Ovary (tissue), 3 donors: ENCODE results near the gene NSG2.

Experiments used
- POLR2A ChIP-seq: fragments of 450-650 bp; IDR thresholded peaks from one replicate; pipeline ENCODE4 v1.6.1; 2017; ENCODE audit warnings: antibody characterized with exemption, mild to moderate bottlenecking, moderate library complexity
- TF ChIP-seq, protein P1 (sequence below), 3 donors: fragments of 450-650 bp in 2 of 3; fragments of 200-600 bp in 1 of 3; IDR thresholded peaks; one replicate each; pipeline versions ENCODE4 v1.5.1 to v1.8.0; 2016 to 2022; ENCODE audit warnings: antibody characterized with exemption in 3 of 3, mild to moderate bottlenecking in 1 of 3
- donor health status: DM: no; HTN: no; CAD: no.

DNA sequence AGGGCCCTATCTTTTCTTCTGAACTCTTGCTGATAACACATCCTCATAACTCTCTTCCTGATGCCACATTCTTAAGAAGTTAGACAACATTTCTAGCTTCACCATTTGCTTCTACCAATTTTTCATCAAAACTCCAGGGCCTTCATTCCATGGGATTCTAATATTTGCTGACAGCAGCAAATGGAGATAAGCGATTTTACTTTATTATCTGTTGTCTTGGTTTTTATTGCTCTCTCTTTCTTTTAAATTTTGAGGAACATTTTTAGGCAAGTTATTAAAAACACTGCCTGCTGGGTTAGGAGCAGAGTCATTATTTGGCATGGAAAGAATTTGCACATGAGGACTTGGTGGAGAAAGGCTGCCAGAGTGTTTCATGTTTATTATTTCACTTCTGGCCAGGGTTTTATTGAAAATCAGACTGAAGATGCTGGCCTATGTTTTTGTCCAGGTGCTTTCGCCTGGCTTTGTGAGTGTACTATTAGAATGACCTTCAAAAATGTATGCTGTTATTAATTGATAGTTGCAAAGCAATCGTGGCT is 27.7 kb downstream of the NSG2 start:
- TF ChIP-seq, protein P1, sequence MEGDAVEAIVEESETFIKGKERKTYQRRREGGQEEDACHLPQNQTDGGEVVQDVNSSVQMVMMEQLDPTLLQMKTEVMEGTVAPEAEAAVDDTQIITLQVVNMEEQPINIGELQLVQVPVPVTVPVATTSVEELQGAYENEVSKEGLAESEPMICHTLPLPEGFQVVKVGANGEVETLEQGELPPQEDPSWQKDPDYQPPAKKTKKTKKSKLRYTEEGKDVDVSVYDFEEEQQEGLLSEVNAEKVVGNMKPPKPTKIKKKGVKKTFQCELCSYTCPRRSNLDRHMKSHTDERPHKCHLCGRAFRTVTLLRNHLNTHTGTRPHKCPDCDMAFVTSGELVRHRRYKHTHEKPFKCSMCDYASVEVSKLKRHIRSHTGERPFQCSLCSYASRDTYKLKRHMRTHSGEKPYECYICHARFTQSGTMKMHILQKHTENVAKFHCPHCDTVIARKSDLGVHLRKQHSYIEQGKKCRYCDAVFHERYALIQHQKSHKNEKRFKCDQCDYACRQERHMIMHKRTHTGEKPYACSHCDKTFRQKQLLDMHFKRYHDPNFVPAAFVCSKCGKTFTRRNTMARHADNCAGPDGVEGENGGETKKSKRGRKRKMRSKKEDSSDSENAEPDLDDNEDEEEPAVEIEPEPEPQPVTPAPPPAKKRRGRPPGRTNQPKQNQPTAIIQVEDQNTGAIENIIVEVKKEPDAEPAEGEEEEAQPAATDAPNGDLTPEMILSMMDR (IDR thresholded peaks at IDR 0.05), result no peak
- no peak for TF ChIP-seq POLR2A
